ENCODE measurements around the gene STATH.

- TF ChIP-seq CTCF (IDR thresholded peaks at IDR 0.05; ENCODE audit: insufficient read depth, low read depth, low read length) = no peak
- TF ChIP-seq EZH2 (IDR thresholded peaks at IDR 0.05; ENCODE audit: insufficient read depth, low read length) = no peak
Observed at GRCh38 chr4:70027011-70027410, 31.2 kb downstream of the STATH start.

Measured in astrocyte (in vitro differentiated cells and primary cell).